LHCN-M2 (cell line): Measurements from ENCODE around the gene GREB1L. TPM values are rescaled to one million over a fixed set of nuclear protein-coding genes. Genes with fewer than 3 reads are reported as not detected.

ENCODE experiments used
- DNase-seq: peaks from one replicate; pipeline ENCODE4 v3.0.0-alpha.2; 2012; ENCODE audit warnings: low read depth
- total RNA-seq: library from RNA; depleted of rRNA; stranded (reverse); fragments of >200 nt; gene quantifications from 2 replicates; pipeline ENCODE4 v1.2.3, GENCODE V29; 2014; rRNA removed

GREB1L gene
- total RNA-seq, 1 experiment from 2014 or later = 15.2 TPM

- no peak for DNase-seq
These were observed 315.7 kb downstream of the GREB1L start for GRCh38 chr18:21557607-21558253.

- DNase-seq = no peak
These were observed 317.2 kb downstream of the GREB1L start for GRCh38 chr18:21559195-21559594.

GRCh38 chr18:21571772-21572171, 329.7 kb downstream of the GREB1L start:
- peak; percentile 3 for DNase-seq

Other genes with a start within 250 kb of the GREB1L start
- gene ROCK1, start 130.4 kb upstream of the GREB1L start, total RNA-seq = 28.3 and 31.1 TPM in 2 replicates